Bronchial epithelial cell (primary cell): ENCODE results near the gene KANTR. TPM values are rescaled to one million over a fixed set of nuclear protein-coding genes. Genes with fewer than 3 reads are reported as not detected.

Experiments used
- DNase-seq: peaks from one replicate; pipeline ENCODE4 v3.0.0-alpha.2; 2010; ENCODE audit warnings: low read depth
- FAIRE-seq: peaks from 2 replicates; lab custom pipeline; 2011; peaks lifted over from hg19 to GRCh38; lab: Jason Lieb, UNC
- H3K27me3 ChIP-seq: 2 replicates; pipeline ENCODE4 v1.5.1; 2011; ENCODE audit warnings: low read length; ENCODE audit not compliant: control insufficient read depth, insufficient read depth
- H3K36me3 ChIP-seq: 2 replicates; pipeline ENCODE4 v1.5.1; 2011; ENCODE audit warnings: low read length; ENCODE audit not compliant: control insufficient read depth, insufficient read depth
- H3K4me3 ChIP-seq: 2 replicates; pipeline ENCODE4 v1.5.1; 2011; ENCODE audit warnings: mild to moderate bottlenecking, low read depth, low read length, control low read depth
- CTCF ChIP-seq: IDR thresholded peaks from 2 replicates; pipeline ENCODE4 v1.5.1; 2011; ENCODE audit warnings: mild to moderate bottlenecking, moderate library complexity, low read length, control low read depth, inconsistent platforms; ENCODE audit not compliant: insufficient read depth, severe bottlenecking
- total RNA-seq: library from RNA; depleted of rRNA; stranded (reverse); fragments of >200 nt; gene quantifications from 2 replicates; pipeline ENCODE4 v1.2.1, GENCODE V29; 2014

KANTR gene
- total RNA-seq, 1 donor from 2014 or later: 5.5 TPM

- FAIRE-seq (no peak), DNase-seq (no peak)
- Histone ChIP-seq H3K36me3 (no peaks in the 10 kb centered on the region), H3K4me3 (no peak overlapping the region), H3K27me3 (no peaks in the 10 kb centered on the region)
- no peak for TF ChIP-seq CTCF
Observed at GRCh38 chrX:53077207-53078197, 16.4 kb upstream of the KANTR start.

GRCh38 chrX:53078943-53079342 is 15.0 kb upstream of the KANTR start:
- DNase-seq (no peak), FAIRE-seq (no peak)
- H3K36me3 ChIP-seq: no peaks in the 10 kb centered on the region
- H3K4me3 ChIP-seq: no peak overlapping the region
- H3K27me3 ChIP-seq: no peaks in the 10 kb centered on the region
- TF ChIP-seq CTCF: no peak

GRCh38 chrX:53080628-53081580 is 13.0 kb upstream of the KANTR start:
- Histone ChIP-seq H3K4me3 (no peak overlapping the region), H3K36me3 (no peaks in the 10 kb centered on the region), H3K27me3 (no peaks in the 10 kb centered on the region)
- DNase-seq (no peak), FAIRE-seq (no peak)
- TF ChIP-seq CTCF: no peak

- no peaks in the 10 kb centered on the region for H3K36me3 ChIP-seq
- H3K27me3 ChIP-seq: no peaks in the 10 kb centered on the region
- peak; percentile 85 for DNase-seq
- no peak for TF ChIP-seq CTCF
- no peak for FAIRE-seq
- peak within 1 kb of the TSS; percentile 59 for H3K4me3 ChIP-seq
Observed at GRCh38 chrX:53081925-53082772, 11.8 kb upstream of the KANTR start, which contains the start of gene TSPYL2. Gene TSPYL2, plus strand, starts transcription at chrX:53082367. Its CDS starts 132 bp downstream, at chrX:53082499.
